ENCODE measurements around the gene MTUS2.
"Not testable (repeated sequence)": the region's sequence is repeated elsewhere in the genome, so short reads cannot be mapped to it uniquely, and the experiment has no call there.

Gene MTUS2

GRCh38 chr13:29345860-29346582 lies 525.9 kb downstream of the MTUS2 start:
- not testable (repeated sequence) for DNase-seq

- no peak for DNase-seq
These were observed 534.9 kb downstream of the MTUS2 start for GRCh38 chr13:29355029-29355428.

- no peak for DNase-seq
These were observed 539.0 kb downstream of the MTUS2 start for GRCh38 chr13:29359181-29359580.

- no peak for DNase-seq
These were observed 541.6 kb downstream of the MTUS2 start for GRCh38 chr13:29361716-29362115.

GRCh38 chr13:29362849-29363604 lies 542.9 kb downstream of the MTUS2 start:
- DNase-seq = peak; percentile 81 to 87

GRCh38 chr13:29369060-29369743 lies 549.1 kb downstream of the MTUS2 start:
- DNase-seq = peak; percentile 54 to 83

GRCh38 chr13:29379281-29379680 lies 559.1 kb downstream of the MTUS2 start:
- DNase-seq = no peak

- no peak for DNase-seq
These were observed 559.7 kb downstream of the MTUS2 start for GRCh38 chr13:29379865-29380264.

- DNase-seq = no peak
These were observed 561.9 kb downstream of the MTUS2 start for GRCh38 chr13:29382021-29382420.

GRCh38 chr13:29383476-29383875 lies 563.3 kb downstream of the MTUS2 start:
- no peak for DNase-seq

- DNase-seq = no peak
These were observed 564.3 kb downstream of the MTUS2 start for GRCh38 chr13:29384466-29384865.

GRCh38 chr13:29384871-29385270 lies 564.7 kb downstream of the MTUS2 start:
- DNase-seq = no peak

- DNase-seq = no peak
These were observed 566.1 kb downstream of the MTUS2 start for GRCh38 chr13:29386246-29386645.

- DNase-seq = not testable (repeated sequence)
These were observed 570.5 kb downstream of the MTUS2 start for GRCh38 chr13:29390598-29390997.

GRCh38 chr13:29396446-29396845 lies 576.3 kb downstream of the MTUS2 start:
- DNase-seq = no peak

GRCh38 chr13:29397265-29397664 lies 577.1 kb downstream of the MTUS2 start:
- DNase-seq = no peak

GRCh38 chr13:29402166-29402636 lies 582.1 kb downstream of the MTUS2 start:
- DNase-seq = no peak

GRCh38 chr13:29405401-29405800 lies 585.3 kb downstream of the MTUS2 start:
- DNase-seq = no peak

GRCh38 chr13:29411481-29411880 lies 591.3 kb downstream of the MTUS2 start:
- DNase-seq = no peak

GRCh38 chr13:29418026-29418425 lies 597.9 kb downstream of the MTUS2 start:
- no peak for DNase-seq

- DNase-seq = no peak
These were observed 601.0 kb downstream of the MTUS2 start for GRCh38 chr13:29421118-29421517.

GRCh38 chr13:29422015-29422414 lies 601.9 kb downstream of the MTUS2 start:
- DNase-seq = no peak

GRCh38 chr13:29423050-29423449 lies 602.9 kb downstream of the MTUS2 start:
- DNase-seq = no peak

- DNase-seq = no peak
These were observed 607.8 kb downstream of the MTUS2 start for GRCh38 chr13:29427937-29428309.

All from NCI-H526 (cell line).